Ovary (tissue), 3 donors: ENCODE data around the gene RANBP1.

Experiments used
- CTCF ChIP-seq, 3 donors: fragments of 450-650 bp in 2 of 3; fragments of 200-600 bp in 1 of 3; IDR thresholded peaks; one replicate each; pipeline versions ENCODE4 v1.5.1 to v1.8.0; 2016 to 2022; ENCODE audit warnings: antibody characterized with exemption in 3 of 3, mild to moderate bottlenecking in 1 of 3
- EP300 ChIP-seq: sonication (generic); formaldehyde crosslinking; IDR thresholded peaks from one replicate; pipeline ENCODE4 v1.6.1; 2017; ENCODE audit warnings: antibody characterized with exemption
- POLR2A ChIP-seq: fragments of 450-650 bp; IDR thresholded peaks from one replicate; pipeline ENCODE4 v1.6.1; 2017; ENCODE audit warnings: antibody characterized with exemption, mild to moderate bottlenecking, moderate library complexity
- donor health status: DM: no; HTN: no; CAD: no.

- TF ChIP-seq CTCF (IDR thresholded peaks at IDR 0.05) (no peak), POLR2A (no peak), EP300 (no peak)
Observed at GRCh38 chr22:20142711-20143621, 27.1 kb downstream of the RANBP1 start.
